ENCODE measurements around the gene GABPB1.

Gene GABPB1

GRCh38 chr15:50345298-50345697, 9.7 kb downstream of the GABPB1 start:
- DNase-seq: no peak

- DNase-seq: no peak
Measured at GRCh38 chr15:50344006-50344464, 11.0 kb downstream of the GABPB1 start.

- no peak for DNase-seq
Measured at GRCh38 chr15:50341616-50342136, 13.3 kb downstream of the GABPB1 start.

GRCh38 chr15:50340416-50340815, 14.6 kb downstream of the GABPB1 start:
- DNase-seq: no peak

GRCh38 chr15:50339717-50340116, 15.3 kb downstream of the GABPB1 start:
- DNase-seq: no peak

- no peak for DNase-seq
Measured at GRCh38 chr15:50335251-50335650, 19.7 kb downstream of the GABPB1 start.

GRCh38 chr15:50333229-50333628, 21.8 kb downstream of the GABPB1 start:
- DNase-seq: no peak

- DNase-seq: no peak
Measured at GRCh38 chr15:50330921-50331320, 24.1 kb downstream of the GABPB1 start.

GRCh38 chr15:50328116-50328515, 26.9 kb downstream of the GABPB1 start:
- DNase-seq: no peak

GRCh38 chr15:50321680-50322210, 33.3 kb downstream of the GABPB1 start:
- DNase-seq: no peak

GRCh38 chr15:50320504-50320903, 34.5 kb downstream of the GABPB1 start:
- no peak for DNase-seq

GRCh38 chr15:50318697-50319096, 36.3 kb downstream of the GABPB1 start:
- DNase-seq: no peak

- peak in 1 of 56 donors; percentile 3 for DNase-seq
Measured at GRCh38 chr15:50315814-50316630, 39.0 kb downstream of the GABPB1 start.

GRCh38 chr15:50312636-50313035, 42.4 kb downstream of the GABPB1 start:
- no peak for DNase-seq

- DNase-seq: no peak
Measured at GRCh38 chr15:50307799-50308198, 47.2 kb downstream of the GABPB1 start.

- DNase-seq: no peak
Measured at GRCh38 chr15:50304836-50305235, 50.2 kb downstream of the GABPB1 start.

GRCh38 chr15:50302581-50302980, 52.4 kb downstream of the GABPB1 start:
- DNase-seq: no peak

- DNase-seq: no peak
Measured at GRCh38 chr15:50298340-50298739, 56.7 kb downstream of the GABPB1 start.

- no peak for DNase-seq
Measured at GRCh38 chr15:50295966-50296365, 59.0 kb downstream of the GABPB1 start.

- DNase-seq: no peak
Measured at GRCh38 chr15:50289749-50290148, 65.2 kb downstream of the GABPB1 start.

- DNase-seq: no peak
Measured at GRCh38 chr15:50287324-50288116, 67.5 kb downstream of the GABPB1 start.

- DNase-seq: no peak
Measured at GRCh38 chr15:50281427-50281826, 73.6 kb downstream of the GABPB1 start.

All from amygdala (tissue), 56 donors.